ENCODE results near the gene CETN1. TPM values are rescaled to one million over a fixed set of nuclear protein-coding genes. Genes with fewer than 3 reads are reported as not detected.

Gene CETN1
- total RNA-seq, 3 donors from 2014 or later, result not detected

GRCh38 chr18:582465-582864, 2.3 kb downstream of the CETN1 start:
- Histone ChIP-seq H3K4me1 (no peaks in the 10 kb centered on the region), H3K4me3 (no peak overlapping the region), H3K9me3 (peaks cover 5 to 8% of the 10 kb centered on the region in 2 donors), H3K27me3 (no peaks in the 10 kb centered on the region), H3K36me3 (no peaks in the 10 kb centered on the region), H3K27ac (peak overlapping the region in 1 of 2 donors; percentile 38)
- no peak for TF ChIP-seq CTCF (IDR thresholded peaks at IDR 0.05)
- no peak for TF ChIP-seq POLR2A (IDR thresholded peaks at IDR 0.05)
- TF ChIP-seq POLR2AphosphoS5 (IDR thresholded peaks at IDR 0.05), result no peak
- intact Hi-C loops (cut with DNase I; ENCODE audit: low total_unique reads), result no loop called here
- DNase-seq (ENCODE audit: low spot score in 2 of 2), result peak in 1 of 2 donors; percentile 36

- intact Hi-C loops (cut with DNase I; ENCODE audit: low total_unique reads), result no loop called here
- DNase-seq (ENCODE audit: low spot score in 2 of 2), result no peak
- Histone ChIP-seq H3K27ac (no peak overlapping the region), H3K4me3 (no peak overlapping the region), H3K4me1 (no peaks in the 10 kb centered on the region), H3K36me3 (no peaks in the 10 kb centered on the region), H3K27me3 (no peaks in the 10 kb centered on the region), H3K9me3 (peaks cover 0 to 4% of the 10 kb centered on the region in 2 donors)
- TF ChIP-seq POLR2A (IDR thresholded peaks at IDR 0.05) (no peak), CTCF (IDR thresholded peaks at IDR 0.05) (no peak), POLR2AphosphoS5 (IDR thresholded peaks at IDR 0.05) (no peak)
These were observed 14.9 kb downstream of the CETN1 start for GRCh38 chr18:595068-595467.

GRCh38 chr18:595571-595970, 15.4 kb downstream of the CETN1 start:
- no peaks in the 10 kb centered on the region for H3K27me3 ChIP-seq
- H3K36me3 ChIP-seq, result no peaks in the 10 kb centered on the region
- intact Hi-C loops (cut with DNase I; ENCODE audit: low total_unique reads), result no loop called here
- H3K27ac ChIP-seq, result peak overlapping the region in 1 of 2 donors; percentile 48
- no peaks in the 10 kb centered on the region for H3K4me1 ChIP-seq
- H3K4me3 ChIP-seq, result no peak overlapping the region
- no peaks in the 10 kb centered on the region for H3K9me3 ChIP-seq
- no peak for DNase-seq (ENCODE audit: low spot score in 2 of 2)
- no peak for TF ChIP-seq CTCF (IDR thresholded peaks at IDR 0.05)
- TF ChIP-seq POLR2AphosphoS5 (IDR thresholded peaks at IDR 0.05), result no peak
- no peak for TF ChIP-seq POLR2A (IDR thresholded peaks at IDR 0.05)

GRCh38 chr18:596288-596881, 16.2 kb downstream of the CETN1 start:
- H3K4me1 ChIP-seq, result no peaks in the 10 kb centered on the region
- no peaks in the 10 kb centered on the region for H3K9me3 ChIP-seq
- TF ChIP-seq POLR2AphosphoS5 (IDR thresholded peaks at IDR 0.05) (peak in 1 of 3 donors; percentile 81), CTCF (IDR thresholded peaks at IDR 0.05) (no peak)
- DNase-seq (ENCODE audit: low spot score in 2 of 2), result peak; percentile 22 to 71
- H3K4me3 ChIP-seq, result peak overlapping the region in 2 of 3 donors; percentile 25 to 61
- intact Hi-C loops (cut with DNase I; ENCODE audit: low total_unique reads), result no loop called here
- no peaks in the 10 kb centered on the region for H3K27me3 ChIP-seq
- H3K27ac ChIP-seq, result peak overlapping the region; percentile 43 to 48
- H3K36me3 ChIP-seq, result no peaks in the 10 kb centered on the region

- no peaks in the 10 kb centered on the region for H3K4me1 ChIP-seq
- H3K27me3 ChIP-seq, result no peaks in the 10 kb centered on the region
- no peak for DNase-seq (ENCODE audit: low spot score in 2 of 2)
- no peaks in the 10 kb centered on the region for H3K36me3 ChIP-seq
- no peaks in the 10 kb centered on the region for H3K9me3 ChIP-seq
- intact Hi-C loops (cut with DNase I; ENCODE audit: low total_unique reads), result no loop called here
- H3K4me3 ChIP-seq, result no peak overlapping the region
- TF ChIP-seq POLR2AphosphoS5 (IDR thresholded peaks at IDR 0.05), result no peak
- TF ChIP-seq CTCF (IDR thresholded peaks at IDR 0.05), result no peak
- no peak for TF ChIP-seq POLR2A (IDR thresholded peaks at IDR 0.05)
- no peak overlapping the region for H3K27ac ChIP-seq
These were observed 18.0 kb downstream of the CETN1 start for GRCh38 chr18:598124-598589.

Measured in breast epithelium (tissue), 4 donors.